Pancreas (tissue), 10 donors: ENCODE data around the gene FKBP8. TPM values are rescaled to one million over a fixed set of nuclear protein-coding genes. Genes with fewer than 3 reads are reported as not detected.

ENCODE experiments used
- ATAC-seq, 4 donors: fragments of 200-7000 bp; cut with Tn5 transposase; one replicate each; pipeline versions ENCODE4 v1.8.0 to v1.9.1; 2020; ENCODE audit warnings: mild to moderate bottlenecking in 4 of 4, moderate library complexity in 4 of 4
- DNase-seq, 6 donors: peaks; one replicate each; pipeline ENCODE4 v3.0.0-alpha.2; 2020
- FAIRE-seq: peaks from 2 replicates; lab custom pipeline; 2012; peaks lifted over from hg19 to GRCh38; lab: Jason Lieb, UNC
- H3K27ac ChIP-seq, 4 donors: fragments of 200-600 bp; sonication (generic); 1 replicate in 3 of 4; 2 replicates in 1 of 4; pipeline versions ENCODE4 v1.5.0 to v1.8.0; 2020
- H3K27me3 ChIP-seq, 4 donors: fragments of 200-600 bp; one replicate each; pipeline ENCODE4 v1.8.0; 2021
- H3K36me3 ChIP-seq, 3 donors: fragments of 200-600 bp; sonication (generic) in 1 of 3; one replicate each; pipeline versions ENCODE4 v1.5.0 to v1.8.0; 2020 to 2021
- H3K4me1 ChIP-seq, 3 donors: fragments of 200-600 bp; one replicate each; pipeline ENCODE4 v1.8.0; 2021
- H3K4me3 ChIP-seq, 4 donors: fragments of 200-600 bp; sonication (generic) in 2 of 4; one replicate each; pipeline versions ENCODE4 v1.5.0 to v1.8.0; 2020 to 2021
- H3K9me3 ChIP-seq, 4 donors: fragments of 200-600 bp; one replicate each; pipeline ENCODE4 v1.8.0; 2021
- CTCF ChIP-seq, 4 donors: fragments of 200-600 bp; sonication (generic) in 3 of 4; IDR thresholded peaks; one replicate each; pipeline versions ENCODE4 v1.5.0 to v1.8.0; 2021; ENCODE audit warnings: antibody characterized with exemption in 4 of 4
- WGBS, 2 donors: extraction: QIAGEN DNeasy Blood & Tissue Kit; methylation state at CpG; one replicate each; pipeline ENCODE4 v1.1.7; 2013; 5-methylcytosine and 5-hydroxymethylcytosine counted together
- intact Hi-C, 3 donors: fragments of 100-400 bp; cut with DNase I; formaldehyde crosslinking; loops; one replicate each; pipeline versions ENCODE4 v1.11.1 to v1.14.2; 2022
- polyA plus RNA-seq, 2 donors: library from polyadenylated mRNA; stranded (reverse); fragments of 200-250 nt; gene quantifications; one replicate each; pipeline ENCODE4 v1.2.3, GENCODE V29; 2013
- total RNA-seq, 6 donors: library from RNA; stranded (reverse); fragmentation: NEBNext Ultra II Directional in 4 of 6; extraction: Animal tissue kit (Norgen Biotek cat#: 25700) in 4 of 6; gene quantifications; one replicate each; pipeline versions ENCODE4 v1.2.1 to v1.2.4, GENCODE V29; 2021 to 2023
- donor health status: healthy with polysubstance abuse.
- donor health status: DM: no; HTN: no; CAD: no; lungs with moderate emphysema.
- donor health status: DM: no; HTN: no; CAD: no.
- donor health status: control.
- donor health status: control.
- donor health status: Bipolar disorder and iron deficiency.
- donor health status: DM: yes; HTN: yes; CAD: no.
- donor health status: DM: no; HTN: no; CAD: no.
- donor health status: DM: no; HTN: no; CAD: no.
- donor health status: DM: yes; HTN: yes; CAD: no.

Gene FKBP8
- total and polyA plus RNA-seq, 8 donors = 73.8 to 218 (median 99.4) TPM

GRCh38 chr19:18557411-18558201 is 14.2 kb upstream of the FKBP8 start, which contains the start of gene KXD1:
Gene KXD1 (plus strand): TSS chr19:18557870. CDS start chr19:18562057, 4,187 bp downstream.
- 1% methylated on average over 54 to 58 of the region's 58 CpGs for WGBS, 2 donors

GRCh38 chr19:18551631-18552030 is 8.3 kb upstream of the FKBP8 start:
- no peaks in the 10 kb centered on the region for H3K4me1 ChIP-seq
- H3K36me3 ChIP-seq = no peaks in the 10 kb centered on the region
- H3K9me3 ChIP-seq = no peaks in the 10 kb centered on the region
- H3K27ac ChIP-seq = no peak overlapping the region
- TF ChIP-seq CTCF (IDR thresholded peaks at IDR 0.05) = no peak
- H3K27me3 ChIP-seq = no peaks in the 10 kb centered on the region
- intact Hi-C loops = no loop called here
- DNase-seq (no peak), ATAC-seq (no peak), FAIRE-seq (no peak)
- WGBS, 2 donors = 40% methylated on average over 6 of the region's 6 CpGs
- H3K4me3 ChIP-seq = no peak overlapping the region

More at GRCh38 chr19:18557411-18558201, 14.2 kb upstream of the FKBP8 start, which contains the start of gene KXD1:
- H3K27me3 ChIP-seq = no peaks in the 10 kb centered on the region
- FAIRE-seq (peak; percentile 76), DNase-seq (peak; percentile 93 to 98 (median 98)), ATAC-seq (peak; percentile 98 to 99 (median 98))
- no peak for TF ChIP-seq CTCF (IDR thresholded peaks at IDR 0.05)
- no peaks in the 10 kb centered on the region for H3K36me3 ChIP-seq
- no peaks in the 10 kb centered on the region for H3K9me3 ChIP-seq
- H3K27ac ChIP-seq = peak within 1 kb of the TSS; percentile 84 to 94 (median 87)
- H3K4me3 ChIP-seq = peak within 1 kb of the TSS; percentile 70 to 96 (median 90)
- intact Hi-C loops = no loop called here
- H3K4me1 ChIP-seq = peaks cover 0 to 9% (median 6%) of the 10 kb centered on the region in 3 donors

GRCh38 chr19:18543814-18544475 is 572 bp upstream of the FKBP8 start:
- no peak for TF ChIP-seq CTCF (IDR thresholded peaks at IDR 0.05)
- WGBS, 2 donors = 11% methylated on average over 12 of the region's 12 CpGs
- H3K9me3 ChIP-seq = no peaks in the 10 kb centered on the region
- peak overlapping the region in 2 of 4 donors; percentile 73 to 75 for H3K27ac ChIP-seq
- DNase-seq (peak in 1 of 6 donors; percentile 52), FAIRE-seq (no peak), ATAC-seq (peak; percentile 42 to 78 (median 61))
- intact Hi-C loops = no loop called here
- H3K4me1 ChIP-seq = peaks cover 0 to 6% (median 0%) of the 10 kb centered on the region in 3 donors
- H3K36me3 ChIP-seq = peaks cover 0 to 3% (median 0%) of the 10 kb centered on the region in 3 donors
- peak overlapping the region; percentile 33 to 64 (median 47) for H3K4me3 ChIP-seq
- no peaks in the 10 kb centered on the region for H3K27me3 ChIP-seq

GRCh38 chr19:18541992-18542940 is 1.1 kb downstream of the FKBP8 start:
- Histone ChIP-seq H3K36me3 (peaks cover 0 to 8% (median 3%) of the 10 kb centered on the region in 3 donors), H3K9me3 (no peaks in the 10 kb centered on the region), H3K4me1 (peaks cover 0 to 6% (median 0%) of the 10 kb centered on the region in 3 donors), H3K27me3 (no peaks in the 10 kb centered on the region), H3K27ac (peak overlapping the region in 3 of 4 donors; percentile 10 to 75 (median 50)), H3K4me3 (peak overlapping the region; percentile 33 to 64 (median 47))
- DNase-seq (no peak), FAIRE-seq (no peak), ATAC-seq (peak in 3 of 4 donors; percentile 2 to 17 (median 8))
- WGBS, 2 donors = 17 to 21% methylated on average over 11 of the region's 11 CpGs
- no peak for TF ChIP-seq CTCF (IDR thresholded peaks at IDR 0.05)
- intact Hi-C loops = no loop called here
